ENCODE data around the gene SAMHD1. TPM values are rescaled to one million over a fixed set of nuclear protein-coding genes. Genes with fewer than 3 reads are reported as not detected.

SAMHD1 gene
- total and polyA plus RNA-seq, 2 donors (not counting 1 experiment from before 2014, with no cell fraction given), result 25.9 to 47.2 TPM

GRCh38 chr20:36851490-36851889, 100.0 kb downstream of the SAMHD1 start:
- Histone ChIP-seq H2AFZ (ENCODE audit: low read length) (no peak overlapping the region), H3K4me1 (ENCODE audit: control insufficient read depth, extremely low read depth, insufficient read depth, low read length) (peaks cover 68% of the 10 kb centered on the region), H3K27me3 (ENCODE audit: control insufficient read depth, insufficient read depth, low read length) (no peaks in the 10 kb centered on the region), H3K9me3 (ENCODE audit: control insufficient read depth, insufficient read depth, low read depth, low read length) (peaks cover 1% of the 10 kb centered on the region), H3K9ac (ENCODE audit: insufficient read depth, low read length) (no peak overlapping the region), H3K4me3 (replicated peaks in 1 of 4; ENCODE audit: control extremely low read depth in 1 of 4, insufficient read depth in 1 of 4, low read depth in 3 of 4, low read length in 4 of 4) (no peak overlapping the region), H3K36me3 (ENCODE audit: control insufficient read depth, insufficient read depth, low read length) (peaks cover 10% of the 10 kb centered on the region), H3K27ac (ENCODE audit: insufficient read depth, low read length) (peak overlapping the region; percentile 82), H4K20me1 (ENCODE audit: control insufficient read depth, extremely low read depth, insufficient read depth, low read length) (no peaks in the 10 kb centered on the region), H3K79me2 (ENCODE audit: control insufficient read depth, insufficient read depth, low read length) (peaks cover 81% of the 10 kb centered on the region), H3K4me2 (ENCODE audit: extremely low read depth, insufficient read depth, low read length) (no peak overlapping the region)
- DNase-seq (ENCODE audit: low read depth in 2 of 2), result no peak
- no peak for TF ChIP-seq CTCF (conservative IDR thresholded peaks at IDR 0.05 in 1 of 2, IDR thresholded peaks at IDR 0.05 in 1 of 2; ENCODE audit: low read depth in 1 of 2, low read length in 2 of 2)
- no peak for TF ChIP-seq EZH2 (IDR thresholded peaks at IDR 0.05; ENCODE audit: low read length, missing control alignments)

GRCh38 chr20:36850759-36851158, 100.7 kb downstream of the SAMHD1 start:
- H4K20me1 ChIP-seq (ENCODE audit: control insufficient read depth, extremely low read depth, insufficient read depth, low read length), result no peaks in the 10 kb centered on the region
- no peak for DNase-seq (ENCODE audit: low read depth in 2 of 2)
- H3K9me3 ChIP-seq (ENCODE audit: control insufficient read depth, insufficient read depth, low read depth, low read length), result peaks cover 1% of the 10 kb centered on the region
- peaks cover 10% of the 10 kb centered on the region for H3K36me3 ChIP-seq (ENCODE audit: control insufficient read depth, insufficient read depth, low read length)
- no peak overlapping the region for H3K4me3 ChIP-seq (replicated peaks in 1 of 4; ENCODE audit: control extremely low read depth in 1 of 4, insufficient read depth in 1 of 4, low read depth in 3 of 4, low read length in 4 of 4)
- H3K9ac ChIP-seq (ENCODE audit: insufficient read depth, low read length), result no peak overlapping the region
- H3K27ac ChIP-seq (ENCODE audit: insufficient read depth, low read length), result no peak overlapping the region
- no peaks in the 10 kb centered on the region for H3K27me3 ChIP-seq (ENCODE audit: control insufficient read depth, insufficient read depth, low read length)
- H2AFZ ChIP-seq (ENCODE audit: low read length), result no peak overlapping the region
- no peak overlapping the region for H3K4me2 ChIP-seq (ENCODE audit: extremely low read depth, insufficient read depth, low read length)
- TF ChIP-seq EZH2 (IDR thresholded peaks at IDR 0.05; ENCODE audit: low read length, missing control alignments) (no peak), CTCF (conservative IDR thresholded peaks at IDR 0.05 in 1 of 2, IDR thresholded peaks at IDR 0.05 in 1 of 2; ENCODE audit: low read depth in 1 of 2, low read length in 2 of 2) (no peak)
- peaks cover 64% of the 10 kb centered on the region for H3K4me1 ChIP-seq (ENCODE audit: control insufficient read depth, extremely low read depth, insufficient read depth, low read length)
- H3K79me2 ChIP-seq (ENCODE audit: control insufficient read depth, insufficient read depth, low read length), result peaks cover 81% of the 10 kb centered on the region

GRCh38 chr20:36849333-36850065, 102.0 kb downstream of the SAMHD1 start:
- Histone ChIP-seq H3K9ac (ENCODE audit: insufficient read depth, low read length) (no peak overlapping the region), H2AFZ (ENCODE audit: low read length) (no peak overlapping the region), H3K27me3 (ENCODE audit: control insufficient read depth, insufficient read depth, low read length) (no peaks in the 10 kb centered on the region), H3K4me1 (ENCODE audit: control insufficient read depth, extremely low read depth, insufficient read depth, low read length) (peaks cover 58% of the 10 kb centered on the region), H3K27ac (ENCODE audit: insufficient read depth, low read length) (peak overlapping the region; percentile 97), H3K4me2 (ENCODE audit: extremely low read depth, insufficient read depth, low read length) (peak overlapping the region; percentile 41), H4K20me1 (ENCODE audit: control insufficient read depth, extremely low read depth, insufficient read depth, low read length) (no peaks in the 10 kb centered on the region), H3K9me3 (ENCODE audit: control insufficient read depth, insufficient read depth, low read depth, low read length) (peaks cover 1% of the 10 kb centered on the region), H3K4me3 (replicated peaks in 1 of 4; ENCODE audit: control extremely low read depth in 1 of 4, insufficient read depth in 1 of 4, low read depth in 3 of 4, low read length in 4 of 4) (no peak overlapping the region), H3K79me2 (ENCODE audit: control insufficient read depth, insufficient read depth, low read length) (peaks cover 79% of the 10 kb centered on the region), H3K36me3 (ENCODE audit: control insufficient read depth, insufficient read depth, low read length) (peaks cover 10% of the 10 kb centered on the region)
- peak in 1 of 2 donors; percentile 20 for DNase-seq (ENCODE audit: low read depth in 2 of 2)
- no peak for TF ChIP-seq EZH2 (IDR thresholded peaks at IDR 0.05; ENCODE audit: low read length, missing control alignments)
- no peak for TF ChIP-seq CTCF (conservative IDR thresholded peaks at IDR 0.05 in 1 of 2, IDR thresholded peaks at IDR 0.05 in 1 of 2; ENCODE audit: low read depth in 1 of 2, low read length in 2 of 2)

All from fibroblast of lung (primary cell).